ENCODE measurements around the gene CLTC.

Gene CLTC

DNA sequence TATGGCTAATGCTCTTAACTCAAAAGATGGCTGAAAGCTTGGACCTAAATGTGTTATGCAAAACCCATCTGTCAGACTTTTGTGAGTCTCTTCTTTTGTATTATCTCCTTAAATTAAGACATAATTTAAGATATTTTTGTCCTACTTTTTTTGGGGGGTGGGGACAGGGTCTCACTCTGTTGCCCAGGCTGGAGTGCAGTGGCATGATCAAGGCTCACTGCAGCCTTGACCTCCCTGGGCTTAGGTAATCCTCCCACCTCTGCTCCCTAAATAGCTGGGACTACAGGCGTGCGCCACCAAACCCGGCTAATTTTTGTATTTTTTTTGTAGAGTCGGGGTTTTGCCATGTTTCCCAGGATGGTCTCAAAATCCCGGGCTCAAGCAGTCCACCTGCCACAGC is 7.1 kb downstream of the CLTC start:
- TF ChIP-seq SIN3A (IDR thresholded peaks at IDR 0.05; ENCODE audit: borderline replicate concordance, insufficient read depth, low read length) = no peak
- TF ChIP-seq, protein P1, sequence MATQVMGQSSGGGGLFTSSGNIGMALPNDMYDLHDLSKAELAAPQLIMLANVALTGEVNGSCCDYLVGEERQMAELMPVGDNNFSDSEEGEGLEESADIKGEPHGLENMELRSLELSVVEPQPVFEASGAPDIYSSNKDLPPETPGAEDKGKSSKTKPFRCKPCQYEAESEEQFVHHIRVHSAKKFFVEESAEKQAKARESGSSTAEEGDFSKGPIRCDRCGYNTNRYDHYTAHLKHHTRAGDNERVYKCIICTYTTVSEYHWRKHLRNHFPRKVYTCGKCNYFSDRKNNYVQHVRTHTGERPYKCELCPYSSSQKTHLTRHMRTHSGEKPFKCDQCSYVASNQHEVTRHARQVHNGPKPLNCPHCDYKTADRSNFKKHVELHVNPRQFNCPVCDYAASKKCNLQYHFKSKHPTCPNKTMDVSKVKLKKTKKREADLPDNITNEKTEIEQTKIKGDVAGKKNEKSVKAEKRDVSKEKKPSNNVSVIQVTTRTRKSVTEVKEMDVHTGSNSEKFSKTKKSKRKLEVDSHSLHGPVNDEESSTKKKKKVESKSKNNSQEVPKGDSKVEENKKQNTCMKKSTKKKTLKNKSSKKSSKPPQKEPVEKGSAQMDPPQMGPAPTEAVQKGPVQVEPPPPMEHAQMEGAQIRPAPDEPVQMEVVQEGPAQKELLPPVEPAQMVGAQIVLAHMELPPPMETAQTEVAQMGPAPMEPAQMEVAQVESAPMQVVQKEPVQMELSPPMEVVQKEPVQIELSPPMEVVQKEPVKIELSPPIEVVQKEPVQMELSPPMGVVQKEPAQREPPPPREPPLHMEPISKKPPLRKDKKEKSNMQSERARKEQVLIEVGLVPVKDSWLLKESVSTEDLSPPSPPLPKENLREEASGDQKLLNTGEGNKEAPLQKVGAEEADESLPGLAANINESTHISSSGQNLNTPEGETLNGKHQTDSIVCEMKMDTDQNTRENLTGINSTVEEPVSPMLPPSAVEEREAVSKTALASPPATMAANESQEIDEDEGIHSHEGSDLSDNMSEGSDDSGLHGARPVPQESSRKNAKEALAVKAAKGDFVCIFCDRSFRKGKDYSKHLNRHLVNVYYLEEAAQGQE (IDR thresholded peaks at IDR 0.05; ENCODE audit: insufficient read depth in 1 of 2, low read depth in 2 of 2, low read length in 2 of 2) = no peak
- no peak for TF ChIP-seq POLR2AphosphoS5 (IDR thresholded peaks at IDR 0.05; ENCODE audit: low read depth, low read length)
- TF ChIP-seq FOXP2 (optimal IDR thresholded peaks at IDR 0.05; ENCODE audit: borderline replicate concordance, extremely low read depth, extremely low read length, insufficient read depth) = no peak
- no peak for TF ChIP-seq TAF1 (IDR thresholded peaks at IDR 0.05; ENCODE audit: borderline replicate concordance, insufficient read depth, low read length)

DNA sequence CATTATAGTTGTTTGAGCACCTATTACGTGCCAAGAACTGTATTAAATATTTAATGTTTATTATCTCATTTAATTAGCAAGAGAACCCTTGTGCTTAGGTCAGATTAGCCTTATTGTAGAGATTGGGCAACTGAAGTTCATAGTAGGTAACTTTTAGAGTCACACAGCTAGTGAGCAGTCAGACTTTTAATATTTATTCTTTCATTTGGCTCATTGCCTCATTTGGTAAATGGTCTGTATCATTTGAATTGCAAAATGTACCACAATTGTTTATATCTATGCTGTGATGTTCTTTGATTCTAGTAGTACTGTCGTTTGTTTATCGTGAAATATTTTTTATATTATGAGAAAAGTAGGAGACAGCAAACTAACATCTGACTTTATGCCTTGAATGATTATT is 7.6 kb downstream of the CLTC start:
- TF ChIP-seq POLR2AphosphoS5 (IDR thresholded peaks at IDR 0.05; ENCODE audit: low read depth, low read length) = no peak
- TF ChIP-seq TAF1 (IDR thresholded peaks at IDR 0.05; ENCODE audit: borderline replicate concordance, insufficient read depth, low read length) = no peak
- TF ChIP-seq, protein P1 (IDR thresholded peaks at IDR 0.05; ENCODE audit: insufficient read depth in 1 of 2, low read depth in 2 of 2, low read length in 2 of 2) = no peak
- no peak for TF ChIP-seq FOXP2 (optimal IDR thresholded peaks at IDR 0.05; ENCODE audit: borderline replicate concordance, extremely low read depth, extremely low read length, insufficient read depth)
- no peak for TF ChIP-seq SIN3A (IDR thresholded peaks at IDR 0.05; ENCODE audit: borderline replicate concordance, insufficient read depth, low read length)

DNA sequence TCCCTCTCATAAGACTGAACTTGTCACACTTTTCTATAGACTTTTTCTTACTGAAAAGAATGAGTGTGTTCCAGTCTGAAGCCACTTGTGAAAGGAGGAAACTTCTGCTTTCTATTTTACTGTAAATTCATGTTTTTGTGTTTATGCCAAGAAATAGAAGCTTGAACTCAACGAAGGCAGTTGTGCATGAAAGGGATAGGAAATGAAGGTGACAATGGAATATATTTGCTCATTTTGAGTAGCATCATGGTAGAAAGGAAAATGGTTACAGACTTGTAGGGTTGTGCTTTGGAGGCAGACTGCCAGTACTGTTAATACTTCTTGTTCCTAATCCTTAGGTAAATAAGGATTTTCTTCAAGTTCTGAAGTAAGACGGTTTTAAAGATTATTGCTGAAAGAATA is 8.1 kb downstream of the CLTC start:
- no peak for TF ChIP-seq FOXP2 (optimal IDR thresholded peaks at IDR 0.05; ENCODE audit: borderline replicate concordance, extremely low read depth, extremely low read length, insufficient read depth)
- no peak for TF ChIP-seq POLR2AphosphoS5 (IDR thresholded peaks at IDR 0.05; ENCODE audit: low read depth, low read length)
- TF ChIP-seq, protein P1 (IDR thresholded peaks at IDR 0.05; ENCODE audit: insufficient read depth in 1 of 2, low read depth in 2 of 2, low read length in 2 of 2) = no peak
- no peak for TF ChIP-seq SIN3A (IDR thresholded peaks at IDR 0.05; ENCODE audit: borderline replicate concordance, insufficient read depth, low read length)
- no peak for TF ChIP-seq TAF1 (IDR thresholded peaks at IDR 0.05; ENCODE audit: borderline replicate concordance, insufficient read depth, low read length)

DNA sequence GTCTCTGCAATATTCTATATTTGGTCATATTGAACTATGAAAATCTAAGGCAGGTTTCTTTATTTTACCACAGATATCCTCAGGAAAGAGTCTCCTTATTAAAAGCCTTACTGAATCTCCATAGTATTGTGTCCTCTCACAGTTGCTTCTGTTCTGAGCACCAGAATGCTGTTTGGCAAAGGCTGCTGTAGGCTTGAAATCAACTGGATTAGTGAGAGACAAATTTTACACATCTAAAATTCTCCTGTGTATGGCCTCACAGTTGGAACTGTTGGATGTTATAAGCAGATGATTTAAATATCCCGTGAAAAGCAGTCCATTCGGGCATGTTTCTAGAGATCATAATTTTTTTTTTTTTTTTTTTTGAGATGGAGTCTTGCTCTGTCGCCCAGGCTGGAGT is 9.5 kb downstream of the CLTC start:
- TF ChIP-seq SIN3A (IDR thresholded peaks at IDR 0.05; ENCODE audit: borderline replicate concordance, insufficient read depth, low read length) (no peak), TAF1 (IDR thresholded peaks at IDR 0.05; ENCODE audit: borderline replicate concordance, insufficient read depth, low read length) (no peak), FOXP2 (optimal IDR thresholded peaks at IDR 0.05; ENCODE audit: borderline replicate concordance, extremely low read depth, extremely low read length, insufficient read depth) (no peak), POLR2AphosphoS5 (IDR thresholded peaks at IDR 0.05; ENCODE audit: low read depth, low read length) (no peak)
- TF ChIP-seq, protein P1 (IDR thresholded peaks at IDR 0.05; ENCODE audit: insufficient read depth in 1 of 2, low read depth in 2 of 2, low read length in 2 of 2) = no peak

DNA sequence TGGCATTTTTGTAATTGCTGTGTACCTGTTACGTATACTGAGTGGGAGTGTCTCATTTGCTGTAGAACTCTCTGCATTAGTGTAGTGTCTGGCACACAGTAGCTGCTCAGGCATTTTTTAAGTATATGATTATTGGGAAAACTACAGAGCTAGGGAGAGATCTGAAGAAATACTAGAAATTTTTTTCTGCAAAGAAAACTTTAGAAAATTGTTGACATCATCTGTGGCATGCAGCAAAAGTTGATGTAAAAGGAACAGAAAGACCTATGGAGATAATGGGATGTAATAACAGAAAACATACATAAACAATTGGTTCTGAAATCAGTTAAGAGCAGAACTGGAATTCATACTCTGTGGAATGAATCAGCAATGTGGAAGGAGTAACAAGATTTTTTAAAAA is 11.6 kb downstream of the CLTC start:
- TF ChIP-seq TAF1 (IDR thresholded peaks at IDR 0.05; ENCODE audit: borderline replicate concordance, insufficient read depth, low read length) (no peak), POLR2AphosphoS5 (IDR thresholded peaks at IDR 0.05; ENCODE audit: low read depth, low read length) (no peak), SIN3A (IDR thresholded peaks at IDR 0.05; ENCODE audit: borderline replicate concordance, insufficient read depth, low read length) (no peak), FOXP2 (optimal IDR thresholded peaks at IDR 0.05; ENCODE audit: borderline replicate concordance, extremely low read depth, extremely low read length, insufficient read depth) (no peak)
- TF ChIP-seq, protein P1 (IDR thresholded peaks at IDR 0.05; ENCODE audit: insufficient read depth in 1 of 2, low read depth in 2 of 2, low read length in 2 of 2) = no peak
